Caco-2 (cell line): ENCODE measurements around the gene CALM1. TPM values are rescaled to one million over a fixed set of nuclear protein-coding genes. Genes with fewer than 3 reads are reported as not detected.

Experiments
- BruUV-seq: library from RNA; stranded (reverse); fragments of 400-500 nt; replicated peaks from 2 replicates; lab custom pipeline; 2021; lab: Mats Ljungman, UMichigan
- CTCF ChIA-PET: fragments of 300-600 bp; sonication (Branson Sonifier 250); formaldehyde crosslinking; loops from one replicate; lab custom pipeline; 2022; ENCODE audit warnings: antibody characterized with exemption; lab: Charles Lee
- POLR2A ChIA-PET: fragments of 300-600 bp; sonication (Branson Sonifier 250); formaldehyde crosslinking; loops from one replicate; lab custom pipeline; 2022; ENCODE audit warnings: antibody characterized with exemption; lab: Charles Lee
- DNase-seq, 2 experiments: peaks; one replicate each; pipeline versions ENCODE4 v3.0.0 to v3.0.0-alpha.2; 2020 to 2022
- H3K27me3 ChIP-seq: replicated peaks from 2 replicates; pipeline ENCODE4 v1.6.0; 2011; ENCODE audit warnings: low read length; ENCODE audit not compliant: control insufficient read depth, insufficient read depth
- H3K36me3 ChIP-seq: 2 replicates; pipeline ENCODE4 v1.5.1; 2011; ENCODE audit warnings: low read length; ENCODE audit not compliant: control insufficient read depth, insufficient read depth
- H3K4me1 ChIP-seq: fragments of 250-450 bp; sonication (Bioruptor Pico); 2 replicates; pipeline ENCODE4 v1.5.1; 2020; ENCODE audit warnings: mild to moderate bottlenecking
- H3K4me3 ChIP-seq: 2 replicates; pipeline ENCODE4 v1.5.1; 2011; ENCODE audit warnings: low read depth, mild to moderate bottlenecking, control low read depth, low read length
- H3K9me3 ChIP-seq: fragments of 250-450 bp; sonication (Bioruptor Pico); 2 replicates; pipeline ENCODE4 v1.5.1; 2020; ENCODE audit warnings: mild to moderate bottlenecking, moderate library complexity
- H3K27ac Mint-ChIP-seq: one replicate; pipeline ENCODE4 v1.8.0; 2022; ENCODE audit warnings: mixed read lengths; ENCODE audit not compliant: unreplicated experiment
- H3K27me3 Mint-ChIP-seq: one replicate; pipeline ENCODE4 v1.8.0; 2022; ENCODE audit warnings: mixed read lengths; ENCODE audit not compliant: insufficient read depth, unreplicated experiment
- H3K36me3 Mint-ChIP-seq: one replicate; pipeline ENCODE4 v1.8.0; 2022; ENCODE audit warnings: mild to moderate bottlenecking, mixed read lengths; ENCODE audit not compliant: insufficient read depth, unreplicated experiment
- H3K4me1 Mint-ChIP-seq: one replicate; pipeline ENCODE4 v1.8.0; 2022; ENCODE audit warnings: low read depth, mixed read lengths; ENCODE audit not compliant: unreplicated experiment
- H3K4me3 Mint-ChIP-seq: one replicate; pipeline ENCODE4 v1.8.0; 2022; ENCODE audit warnings: mild to moderate bottlenecking, moderate library complexity, mixed read lengths; ENCODE audit not compliant: unreplicated experiment
- H3K9me3 Mint-ChIP-seq: one replicate; pipeline ENCODE4 v1.8.0; 2022; ENCODE audit warnings: mixed read lengths; ENCODE audit not compliant: unreplicated experiment
- intact Hi-C: fragments of 100-400 bp; cut with micrococcal nuclease; formaldehyde crosslinking; loops from one replicate; pipeline ENCODE4 v1.10.0; 2022; ENCODE audit not compliant: unreplicated experiment
- total RNA-seq: library from RNA; stranded (reverse); gene quantifications from 2 replicates; pipeline ENCODE4 v1.2.3, GENCODE V29; 2022
- TF ChIP-seq, protein P1 (sequence below), 2 experiments: fragments of 200-600 bp in 1 of 2; IDR thresholded peaks; 1 replicate in 1 of 2; 2 replicates in 1 of 2; pipeline versions ENCODE4 v1.5.1 to v1.8.0; 2011 to 2022; ENCODE audit warnings: antibody characterized with exemption in 1 of 2, control low read depth in 1 of 2, inconsistent platforms in 1 of 2, low read depth in 1 of 2, low read length in 1 of 2, mild to moderate bottlenecking in 1 of 2, moderate library complexity in 1 of 2; ENCODE audit not compliant: insufficient read depth in 1 of 2, severe bottlenecking in 1 of 2, unreplicated experiment in 1 of 2

CALM1 gene
- total RNA-seq, 1 experiment from 2014 or later = 437 TPM

GRCh38 chr14:90450151-90450550 is 53.3 kb downstream of the CALM1 start:
- CTCF ChIA-PET = no interaction called here
- intact Hi-C loops = no loop called here
- POLR2A ChIA-PET = no interaction called here

DNA sequence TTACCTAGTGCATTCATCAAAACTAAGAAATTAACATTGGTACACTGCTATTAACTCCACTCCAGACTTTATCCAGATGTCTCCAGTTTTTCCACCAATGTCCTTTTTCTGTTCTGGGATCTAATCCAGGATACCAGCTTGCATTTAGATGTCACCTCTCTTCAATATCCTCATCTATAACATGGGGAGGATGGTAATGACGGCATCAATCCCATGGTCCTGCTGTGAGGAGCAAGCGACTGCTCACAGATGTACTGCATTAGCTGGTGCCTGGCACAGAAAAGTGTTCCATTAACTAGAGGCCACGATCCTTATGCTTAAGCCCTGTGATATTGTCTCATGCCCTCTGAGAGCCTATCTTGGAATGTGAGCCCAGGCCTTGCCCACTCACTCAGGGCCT is 53.8 kb downstream of the CALM1 start:
- Mint-ChIP-seq H3K27me3 (no peaks in the 10 kb centered on the region), H3K4me3 (no peak overlapping the region), H3K27ac (no peak overlapping the region), H3K4me1 (peaks cover 6% of the 10 kb centered on the region), H3K36me3 (no peaks in the 10 kb centered on the region), H3K9me3 (peaks cover 8% of the 10 kb centered on the region)
- no peaks in the 10 kb centered on the region for H3K9me3 ChIP-seq
- POLR2A ChIA-PET = no interaction called here
- no TSS peak for BruUV-seq
- TF ChIP-seq, protein P1, sequence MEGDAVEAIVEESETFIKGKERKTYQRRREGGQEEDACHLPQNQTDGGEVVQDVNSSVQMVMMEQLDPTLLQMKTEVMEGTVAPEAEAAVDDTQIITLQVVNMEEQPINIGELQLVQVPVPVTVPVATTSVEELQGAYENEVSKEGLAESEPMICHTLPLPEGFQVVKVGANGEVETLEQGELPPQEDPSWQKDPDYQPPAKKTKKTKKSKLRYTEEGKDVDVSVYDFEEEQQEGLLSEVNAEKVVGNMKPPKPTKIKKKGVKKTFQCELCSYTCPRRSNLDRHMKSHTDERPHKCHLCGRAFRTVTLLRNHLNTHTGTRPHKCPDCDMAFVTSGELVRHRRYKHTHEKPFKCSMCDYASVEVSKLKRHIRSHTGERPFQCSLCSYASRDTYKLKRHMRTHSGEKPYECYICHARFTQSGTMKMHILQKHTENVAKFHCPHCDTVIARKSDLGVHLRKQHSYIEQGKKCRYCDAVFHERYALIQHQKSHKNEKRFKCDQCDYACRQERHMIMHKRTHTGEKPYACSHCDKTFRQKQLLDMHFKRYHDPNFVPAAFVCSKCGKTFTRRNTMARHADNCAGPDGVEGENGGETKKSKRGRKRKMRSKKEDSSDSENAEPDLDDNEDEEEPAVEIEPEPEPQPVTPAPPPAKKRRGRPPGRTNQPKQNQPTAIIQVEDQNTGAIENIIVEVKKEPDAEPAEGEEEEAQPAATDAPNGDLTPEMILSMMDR (IDR thresholded peaks at IDR 0.05; ENCODE audit: insufficient read depth in 1 of 2, low read depth in 1 of 2, low read length in 1 of 2, severe bottlenecking in 1 of 2, unreplicated experiment in 1 of 2) = no peak
- no peaks in the 10 kb centered on the region for H3K36me3 ChIP-seq
- no peaks in the 10 kb centered on the region for H3K27me3 ChIP-seq
- CTCF ChIA-PET = no interaction called here
- H3K4me1 ChIP-seq = peaks cover 5% of the 10 kb centered on the region; the same call in 1 of the 2 replicates
- DNase-seq = no peak
- intact Hi-C loops = no loop called here
- no peak overlapping the region for H3K4me3 ChIP-seq

More at GRCh38 chr14:90450151-90450550, 53.3 kb downstream of the CALM1 start:
- Histone ChIP-seq H3K9me3 (no peaks in the 10 kb centered on the region), H3K36me3 (no peaks in the 10 kb centered on the region), H3K27me3 (no peaks in the 10 kb centered on the region), H3K4me3 (no peak overlapping the region), H3K4me1 (peaks cover 5% of the 10 kb centered on the region; the same call in 1 of the 2 replicates)
- Mint-ChIP-seq H3K4me3 (no peak overlapping the region), H3K4me1 (peaks cover 6% of the 10 kb centered on the region), H3K36me3 (no peaks in the 10 kb centered on the region), H3K9me3 (peaks cover 8% of the 10 kb centered on the region), H3K27ac (no peak overlapping the region), H3K27me3 (no peaks in the 10 kb centered on the region)
- TF ChIP-seq, protein P1 (IDR thresholded peaks at IDR 0.05; ENCODE audit: insufficient read depth in 1 of 2, low read depth in 1 of 2, low read length in 1 of 2, severe bottlenecking in 1 of 2, unreplicated experiment in 1 of 2) = no peak
- DNase-seq = no peak
- no TSS peak for BruUV-seq

DNA sequence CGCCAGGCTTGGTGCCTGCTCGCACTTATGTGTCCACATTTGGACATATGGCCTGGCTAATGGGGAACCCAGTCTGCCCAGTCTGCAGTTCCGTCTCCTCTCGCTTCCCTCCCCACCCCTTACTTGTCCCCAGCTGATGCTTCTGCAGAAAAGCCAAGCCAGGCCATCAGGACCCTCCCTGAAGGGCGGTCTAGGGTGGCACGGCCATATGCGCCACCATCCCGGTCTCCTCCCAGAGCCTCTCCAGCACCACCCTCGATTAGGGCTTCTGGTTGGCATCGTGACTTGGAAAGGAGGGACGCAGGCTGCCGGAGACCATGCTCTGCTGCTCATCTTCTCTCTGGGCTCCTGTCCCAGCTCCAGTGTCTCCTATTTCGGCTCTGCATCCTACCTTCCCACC is 54.6 kb downstream of the CALM1 start:
- H3K4me3 ChIP-seq = no peak overlapping the region
- DNase-seq = no peak
- H3K27me3 ChIP-seq = no peaks in the 10 kb centered on the region
- TF ChIP-seq, protein P1 (IDR thresholded peaks at IDR 0.05; ENCODE audit: insufficient read depth in 1 of 2, low read depth in 1 of 2, low read length in 1 of 2, severe bottlenecking in 1 of 2, unreplicated experiment in 1 of 2) = no peak
- no peak overlapping the region for H3K27ac Mint-ChIP-seq
- H3K4me1 ChIP-seq = peaks cover 3% of the 10 kb centered on the region; the same call in 1 of the 2 replicates
- ChIA-PET POLR2A (no interaction called here), CTCF (no interaction called here)
- no TSS peak for BruUV-seq
- no peaks in the 10 kb centered on the region for H3K36me3 Mint-ChIP-seq
- peaks cover 5% of the 10 kb centered on the region for H3K4me1 Mint-ChIP-seq
- peaks cover 8% of the 10 kb centered on the region for H3K9me3 Mint-ChIP-seq
- no peaks in the 10 kb centered on the region for H3K9me3 ChIP-seq
- no peaks in the 10 kb centered on the region for H3K27me3 Mint-ChIP-seq
- H3K4me3 Mint-ChIP-seq = no peak overlapping the region
- intact Hi-C loops = no loop called here
- no peaks in the 10 kb centered on the region for H3K36me3 ChIP-seq
